ENCODE results near the gene SAG. TPM values are rescaled to one million over a fixed set of nuclear protein-coding genes. Genes with fewer than 3 reads are reported as not detected.

The SAG gene
- total RNA-seq, 4 donors from 2014 or later: 0.07 TPM; not detected in 3

DNA sequence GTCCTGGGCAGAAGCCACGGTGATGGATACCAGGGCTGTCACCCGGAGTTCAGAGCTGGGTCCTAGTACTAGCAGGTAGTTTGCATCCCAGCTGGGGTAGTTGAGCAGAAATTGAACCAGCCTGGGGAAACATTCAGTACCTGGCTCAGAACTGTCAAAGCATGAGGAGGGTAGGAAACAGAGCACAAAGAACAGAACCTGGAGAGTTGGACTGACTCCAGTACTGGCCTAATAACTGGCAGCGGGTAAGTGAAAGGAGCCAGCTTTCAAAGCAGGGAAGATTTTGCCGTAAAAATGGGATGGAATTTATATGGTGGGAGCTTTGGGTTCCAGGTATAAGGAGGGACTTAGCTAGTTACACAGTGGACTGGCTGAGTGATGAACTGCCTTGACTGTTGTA is 32.4 kb upstream of the SAG start:
- no peak for DNase-seq
- no peaks in the 10 kb centered on the region for H3K36me3 ChIP-seq
- H3K4me1 ChIP-seq: no peaks in the 10 kb centered on the region
- H3K9me3 ChIP-seq: no peaks in the 10 kb centered on the region
- H3K27ac ChIP-seq: no peak overlapping the region
- intact Hi-C loops (cut with DNase I; ENCODE audit: low total_unique reads): no loop called here
- no peaks in the 10 kb centered on the region for H3K27me3 ChIP-seq
- TF ChIP-seq, protein P1, sequence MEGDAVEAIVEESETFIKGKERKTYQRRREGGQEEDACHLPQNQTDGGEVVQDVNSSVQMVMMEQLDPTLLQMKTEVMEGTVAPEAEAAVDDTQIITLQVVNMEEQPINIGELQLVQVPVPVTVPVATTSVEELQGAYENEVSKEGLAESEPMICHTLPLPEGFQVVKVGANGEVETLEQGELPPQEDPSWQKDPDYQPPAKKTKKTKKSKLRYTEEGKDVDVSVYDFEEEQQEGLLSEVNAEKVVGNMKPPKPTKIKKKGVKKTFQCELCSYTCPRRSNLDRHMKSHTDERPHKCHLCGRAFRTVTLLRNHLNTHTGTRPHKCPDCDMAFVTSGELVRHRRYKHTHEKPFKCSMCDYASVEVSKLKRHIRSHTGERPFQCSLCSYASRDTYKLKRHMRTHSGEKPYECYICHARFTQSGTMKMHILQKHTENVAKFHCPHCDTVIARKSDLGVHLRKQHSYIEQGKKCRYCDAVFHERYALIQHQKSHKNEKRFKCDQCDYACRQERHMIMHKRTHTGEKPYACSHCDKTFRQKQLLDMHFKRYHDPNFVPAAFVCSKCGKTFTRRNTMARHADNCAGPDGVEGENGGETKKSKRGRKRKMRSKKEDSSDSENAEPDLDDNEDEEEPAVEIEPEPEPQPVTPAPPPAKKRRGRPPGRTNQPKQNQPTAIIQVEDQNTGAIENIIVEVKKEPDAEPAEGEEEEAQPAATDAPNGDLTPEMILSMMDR (IDR thresholded peaks at IDR 0.05): no peak
- no peak for TF ChIP-seq POLR2A (IDR thresholded peaks at IDR 0.05)
- H3K4me3 ChIP-seq: no peak overlapping the region

DNA sequence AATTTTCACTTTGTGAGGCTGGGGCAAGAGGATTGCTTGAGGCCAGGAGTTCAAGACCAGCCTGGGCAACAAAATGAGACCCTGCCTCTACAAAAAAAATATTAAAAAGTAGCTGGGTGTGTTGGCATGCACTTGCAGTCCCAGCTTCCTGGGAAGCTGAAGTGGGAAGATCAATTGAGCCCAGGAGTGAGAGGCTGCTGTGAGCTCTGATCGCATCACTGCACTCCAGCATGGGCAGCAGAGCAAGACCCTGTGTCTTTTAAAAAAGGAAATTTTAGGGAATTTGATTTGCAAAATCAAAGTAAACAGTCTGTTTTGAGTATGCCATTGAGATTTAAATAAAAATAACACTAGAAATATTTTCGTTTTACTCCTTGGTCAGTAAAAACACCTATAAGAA is 28.7 kb upstream of the SAG start:
- no peak overlapping the region for H3K27ac ChIP-seq
- H3K9me3 ChIP-seq: no peaks in the 10 kb centered on the region
- intact Hi-C loops (cut with DNase I; ENCODE audit: low total_unique reads): no loop called here
- H3K4me3 ChIP-seq: no peak overlapping the region
- H3K36me3 ChIP-seq: no peaks in the 10 kb centered on the region
- no peak for DNase-seq
- no peak for TF ChIP-seq POLR2A (IDR thresholded peaks at IDR 0.05)
- TF ChIP-seq, protein P1 (IDR thresholded peaks at IDR 0.05): no peak
- H3K27me3 ChIP-seq: no peaks in the 10 kb centered on the region
- H3K4me1 ChIP-seq: no peaks in the 10 kb centered on the region

DNA sequence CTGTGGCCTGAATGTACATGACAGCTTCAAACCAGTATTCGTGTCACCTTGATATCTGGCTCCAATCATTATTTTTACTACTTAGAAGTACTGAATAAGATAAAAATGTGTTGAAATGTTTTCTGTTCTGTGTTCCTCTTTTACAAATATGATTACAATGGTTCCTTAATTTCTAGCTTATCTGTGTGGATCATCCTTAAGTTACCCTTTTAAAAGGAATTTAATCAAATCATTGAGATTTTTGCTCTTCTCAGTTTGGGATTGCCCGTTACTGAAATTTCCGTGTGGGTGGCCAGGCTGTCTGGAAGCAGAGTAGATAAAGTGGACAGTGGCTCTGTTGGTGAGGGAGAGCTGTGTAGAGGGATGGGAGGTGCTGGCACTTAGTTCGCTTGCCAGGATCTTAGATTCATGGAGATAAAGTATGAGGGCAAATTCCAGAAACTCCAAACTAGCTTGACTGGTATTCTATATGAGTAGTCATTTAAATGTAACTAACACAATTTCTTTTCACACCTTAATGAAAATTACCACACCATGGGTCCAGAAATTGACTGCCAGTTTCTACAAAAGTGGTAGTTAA is 27.4 kb upstream of the SAG start:
- no peak for DNase-seq
- no peak overlapping the region for H3K27ac ChIP-seq

DNA sequence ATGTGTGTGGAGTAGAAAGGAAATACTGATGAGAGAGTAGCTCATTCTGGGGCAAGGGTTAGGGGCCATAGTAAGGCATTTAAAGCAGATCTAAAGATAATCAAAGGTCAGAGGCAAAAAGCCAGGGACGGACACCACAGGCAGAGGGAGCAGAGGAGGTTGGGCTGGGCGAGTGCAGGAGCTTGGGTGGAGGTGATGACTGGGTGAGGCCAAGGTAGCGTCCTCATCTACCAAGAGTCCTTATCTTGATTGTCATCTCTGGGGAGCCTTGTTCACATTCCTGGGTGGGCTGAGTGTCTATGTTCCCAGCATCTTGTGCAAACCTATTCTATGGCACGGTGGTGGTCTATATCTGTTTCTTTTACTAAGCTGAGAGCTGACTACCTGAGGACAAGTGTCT is 26.1 kb upstream of the SAG start:
- intact Hi-C loops (cut with DNase I; ENCODE audit: low total_unique reads): no loop called here
- TF ChIP-seq, protein P1 (IDR thresholded peaks at IDR 0.05): no peak
- TF ChIP-seq POLR2A (IDR thresholded peaks at IDR 0.05): no peak
- H3K27me3 ChIP-seq: no peaks in the 10 kb centered on the region
- no peak overlapping the region for H3K27ac ChIP-seq
- H3K4me3 ChIP-seq: no peak overlapping the region
- no peak for DNase-seq
- no peaks in the 10 kb centered on the region for H3K4me1 ChIP-seq
- H3K9me3 ChIP-seq: no peaks in the 10 kb centered on the region
- no peaks in the 10 kb centered on the region for H3K36me3 ChIP-seq

More for the DNA sequence above, 27.4 kb upstream of the SAG start:
- no peaks in the 10 kb centered on the region for H3K36me3 ChIP-seq
- TF ChIP-seq, protein P1 (IDR thresholded peaks at IDR 0.05): no peak
- TF ChIP-seq POLR2A (IDR thresholded peaks at IDR 0.05): no peak
- H3K27me3 ChIP-seq: no peaks in the 10 kb centered on the region
- H3K4me3 ChIP-seq: no peak overlapping the region
- intact Hi-C loops (cut with DNase I; ENCODE audit: low total_unique reads): no loop called here
- H3K4me1 ChIP-seq: no peaks in the 10 kb centered on the region
- H3K9me3 ChIP-seq: no peaks in the 10 kb centered on the region

DNA sequence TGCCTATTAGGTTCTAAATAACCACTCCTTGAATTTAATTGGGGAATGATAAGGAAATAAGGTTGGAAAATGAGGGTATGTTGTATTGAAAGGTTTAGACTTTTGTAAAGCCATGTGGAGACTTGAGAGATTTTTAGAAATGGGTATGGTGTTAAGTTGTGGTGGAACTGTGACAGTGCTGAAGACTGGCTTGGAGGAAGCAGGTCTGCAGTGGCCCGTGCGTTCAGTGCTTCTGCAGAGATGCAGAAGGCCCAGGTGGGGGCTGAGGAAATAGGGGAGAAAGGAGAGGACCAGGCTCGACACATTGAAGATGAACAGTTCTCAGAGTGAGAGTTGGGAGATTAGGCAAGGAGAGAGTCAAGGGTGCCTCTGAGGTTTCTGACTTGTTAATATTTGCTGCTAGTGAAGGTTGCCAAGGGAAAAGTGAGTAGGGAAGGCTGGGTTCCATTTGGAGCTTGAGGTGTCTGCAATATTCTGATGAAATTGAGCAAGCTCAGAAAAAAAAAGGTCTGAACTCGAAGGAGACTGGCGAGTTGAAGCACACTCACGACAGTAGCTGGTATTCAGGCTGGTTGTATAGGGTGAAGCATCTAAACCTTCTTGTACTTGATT is 25.5 kb upstream of the SAG start:
- TF ChIP-seq, protein P1 (IDR thresholded peaks at IDR 0.05): no peak
- TF ChIP-seq POLR2A (IDR thresholded peaks at IDR 0.05): no peak
- Histone ChIP-seq H3K4me1 (no peaks in the 10 kb centered on the region), H3K4me3 (no peak overlapping the region), H3K27ac (no peak overlapping the region), H3K9me3 (no peaks in the 10 kb centered on the region), H3K27me3 (no peaks in the 10 kb centered on the region), H3K36me3 (no peaks in the 10 kb centered on the region)
- intact Hi-C loops (cut with DNase I; ENCODE audit: low total_unique reads): no loop called here
- DNase-seq: no peak

Data from uterus (tissue), 4 donors.